PC-9 (cell line): ENCODE measurements around the gene TIGAR.

ENCODE experiments used
- EZH2 ChIP-seq: fragments of 200-600 bp; sonication (generic); IDR thresholded peaks from 2 replicates; pipeline ENCODE4 v1.8.0; 2017; ENCODE audit warnings: antibody characterized with exemption, low read depth
- TF ChIP-seq, protein P1 (sequence below): fragments of 200-600 bp; sonication (generic); conservative IDR thresholded peaks from 2 replicates; pipeline ENCODE4 v1.6.1; 2017; ENCODE audit warnings: mixed run types, antibody characterized with exemption, mild to moderate bottlenecking, moderate library complexity

DNA sequence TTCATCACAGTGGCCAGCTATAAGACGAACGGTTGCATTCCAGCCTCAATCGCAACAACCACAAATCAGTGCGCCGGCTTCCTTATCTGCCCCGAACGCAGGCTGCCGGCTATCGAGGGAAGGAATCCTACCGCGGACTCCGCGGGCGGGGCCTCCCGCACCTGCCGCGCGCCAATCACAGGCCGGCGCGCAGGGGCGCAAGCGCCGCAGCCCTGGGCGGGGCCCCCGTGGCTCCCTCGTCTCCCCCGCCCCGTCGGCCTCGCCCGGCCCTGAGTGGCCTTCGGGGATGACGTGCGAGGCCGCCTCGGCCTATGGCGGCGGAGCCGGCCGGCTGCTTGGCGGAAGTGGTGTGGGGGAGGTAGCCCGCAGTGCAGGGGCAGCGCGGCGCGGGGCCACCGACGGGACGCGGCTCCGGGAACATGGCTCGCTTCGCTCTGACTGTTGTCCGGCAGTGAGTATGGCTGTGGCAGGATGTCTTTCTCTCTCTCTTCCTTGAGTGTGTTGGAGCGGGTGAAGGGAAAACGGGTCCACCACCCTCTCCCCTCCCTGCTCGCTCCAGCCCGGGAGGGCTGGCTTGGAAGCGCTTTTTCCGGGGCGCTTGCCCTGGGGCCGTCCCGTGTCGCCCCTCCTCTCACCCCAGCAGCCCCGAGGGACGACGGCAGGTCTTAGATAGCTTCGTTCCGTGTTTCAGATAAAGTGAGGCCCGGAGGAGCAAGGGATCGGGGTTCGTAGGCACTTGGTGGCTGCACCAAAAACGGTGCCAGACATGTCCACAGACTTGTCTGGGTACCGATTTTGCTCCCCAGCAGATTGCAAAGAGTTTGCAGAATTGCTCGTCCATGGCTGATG is at the start of gene TIGAR:
- TF ChIP-seq, protein P1, sequence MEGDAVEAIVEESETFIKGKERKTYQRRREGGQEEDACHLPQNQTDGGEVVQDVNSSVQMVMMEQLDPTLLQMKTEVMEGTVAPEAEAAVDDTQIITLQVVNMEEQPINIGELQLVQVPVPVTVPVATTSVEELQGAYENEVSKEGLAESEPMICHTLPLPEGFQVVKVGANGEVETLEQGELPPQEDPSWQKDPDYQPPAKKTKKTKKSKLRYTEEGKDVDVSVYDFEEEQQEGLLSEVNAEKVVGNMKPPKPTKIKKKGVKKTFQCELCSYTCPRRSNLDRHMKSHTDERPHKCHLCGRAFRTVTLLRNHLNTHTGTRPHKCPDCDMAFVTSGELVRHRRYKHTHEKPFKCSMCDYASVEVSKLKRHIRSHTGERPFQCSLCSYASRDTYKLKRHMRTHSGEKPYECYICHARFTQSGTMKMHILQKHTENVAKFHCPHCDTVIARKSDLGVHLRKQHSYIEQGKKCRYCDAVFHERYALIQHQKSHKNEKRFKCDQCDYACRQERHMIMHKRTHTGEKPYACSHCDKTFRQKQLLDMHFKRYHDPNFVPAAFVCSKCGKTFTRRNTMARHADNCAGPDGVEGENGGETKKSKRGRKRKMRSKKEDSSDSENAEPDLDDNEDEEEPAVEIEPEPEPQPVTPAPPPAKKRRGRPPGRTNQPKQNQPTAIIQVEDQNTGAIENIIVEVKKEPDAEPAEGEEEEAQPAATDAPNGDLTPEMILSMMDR: no peak
- TF ChIP-seq EZH2: no peak
